Stimulated activated naive B cell treated with anti-CD40 and anti-IgM and Interleukin-4, amounts not matched to agents 10 μg/mL and 1 μg/mL and 100 μg/mL, for 72 hours (primary cell): ENCODE results near the gene MSH6.

ENCODE experiments used
- ATAC-seq, 2 donors: fragments of 150-1000 bp; cut with Tn5 transposase; replicated peaks; 2 replicates each; pipeline ENCODE4 v1.10.0; 2021; ENCODE audit warnings: moderate library complexity in 1 of 2
- DNase-seq: peaks from one replicate; pipeline ENCODE4 v3.0.0; 2021
- H3K27ac Mint-ChIP-seq: one replicate; pipeline ENCODE4 v1.8.0; 2022; ENCODE audit warnings: mild to moderate bottlenecking, mixed read lengths
- H3K27me3 Mint-ChIP-seq, 2 donors: one replicate each; pipeline ENCODE4 v1.8.0; 2022; ENCODE audit warnings: mixed read lengths in 2 of 2
- H3K36me3 Mint-ChIP-seq, 2 donors: one replicate each; pipeline ENCODE4 v1.8.0; 2022; ENCODE audit warnings: mixed read lengths in 2 of 2, mild to moderate bottlenecking in 1 of 2
- H3K4me1 Mint-ChIP-seq, 2 donors: one replicate each; pipeline ENCODE4 v1.8.0; 2022; ENCODE audit warnings: mixed read lengths in 2 of 2, mild to moderate bottlenecking in 1 of 2
- H3K4me3 Mint-ChIP-seq, 2 donors: one replicate each; pipeline ENCODE4 v1.8.0; 2022; ENCODE audit warnings: mild to moderate bottlenecking in 2 of 2, mixed read lengths in 2 of 2, moderate library complexity in 1 of 2
- H3K9me3 Mint-ChIP-seq, 2 donors: one replicate each; pipeline ENCODE4 v1.8.0; 2022; ENCODE audit warnings: mixed read lengths in 2 of 2, mild to moderate bottlenecking in 1 of 2

Gene MSH6, protein sequence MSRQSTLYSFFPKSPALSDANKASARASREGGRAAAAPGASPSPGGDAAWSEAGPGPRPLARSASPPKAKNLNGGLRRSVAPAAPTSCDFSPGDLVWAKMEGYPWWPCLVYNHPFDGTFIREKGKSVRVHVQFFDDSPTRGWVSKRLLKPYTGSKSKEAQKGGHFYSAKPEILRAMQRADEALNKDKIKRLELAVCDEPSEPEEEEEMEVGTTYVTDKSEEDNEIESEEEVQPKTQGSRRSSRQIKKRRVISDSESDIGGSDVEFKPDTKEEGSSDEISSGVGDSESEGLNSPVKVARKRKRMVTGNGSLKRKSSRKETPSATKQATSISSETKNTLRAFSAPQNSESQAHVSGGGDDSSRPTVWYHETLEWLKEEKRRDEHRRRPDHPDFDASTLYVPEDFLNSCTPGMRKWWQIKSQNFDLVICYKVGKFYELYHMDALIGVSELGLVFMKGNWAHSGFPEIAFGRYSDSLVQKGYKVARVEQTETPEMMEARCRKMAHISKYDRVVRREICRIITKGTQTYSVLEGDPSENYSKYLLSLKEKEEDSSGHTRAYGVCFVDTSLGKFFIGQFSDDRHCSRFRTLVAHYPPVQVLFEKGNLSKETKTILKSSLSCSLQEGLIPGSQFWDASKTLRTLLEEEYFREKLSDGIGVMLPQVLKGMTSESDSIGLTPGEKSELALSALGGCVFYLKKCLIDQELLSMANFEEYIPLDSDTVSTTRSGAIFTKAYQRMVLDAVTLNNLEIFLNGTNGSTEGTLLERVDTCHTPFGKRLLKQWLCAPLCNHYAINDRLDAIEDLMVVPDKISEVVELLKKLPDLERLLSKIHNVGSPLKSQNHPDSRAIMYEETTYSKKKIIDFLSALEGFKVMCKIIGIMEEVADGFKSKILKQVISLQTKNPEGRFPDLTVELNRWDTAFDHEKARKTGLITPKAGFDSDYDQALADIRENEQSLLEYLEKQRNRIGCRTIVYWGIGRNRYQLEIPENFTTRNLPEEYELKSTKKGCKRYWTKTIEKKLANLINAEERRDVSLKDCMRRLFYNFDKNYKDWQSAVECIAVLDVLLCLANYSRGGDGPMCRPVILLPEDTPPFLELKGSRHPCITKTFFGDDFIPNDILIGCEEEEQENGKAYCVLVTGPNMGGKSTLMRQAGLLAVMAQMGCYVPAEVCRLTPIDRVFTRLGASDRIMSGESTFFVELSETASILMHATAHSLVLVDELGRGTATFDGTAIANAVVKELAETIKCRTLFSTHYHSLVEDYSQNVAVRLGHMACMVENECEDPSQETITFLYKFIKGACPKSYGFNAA (N-terminal part only)

DNA sequence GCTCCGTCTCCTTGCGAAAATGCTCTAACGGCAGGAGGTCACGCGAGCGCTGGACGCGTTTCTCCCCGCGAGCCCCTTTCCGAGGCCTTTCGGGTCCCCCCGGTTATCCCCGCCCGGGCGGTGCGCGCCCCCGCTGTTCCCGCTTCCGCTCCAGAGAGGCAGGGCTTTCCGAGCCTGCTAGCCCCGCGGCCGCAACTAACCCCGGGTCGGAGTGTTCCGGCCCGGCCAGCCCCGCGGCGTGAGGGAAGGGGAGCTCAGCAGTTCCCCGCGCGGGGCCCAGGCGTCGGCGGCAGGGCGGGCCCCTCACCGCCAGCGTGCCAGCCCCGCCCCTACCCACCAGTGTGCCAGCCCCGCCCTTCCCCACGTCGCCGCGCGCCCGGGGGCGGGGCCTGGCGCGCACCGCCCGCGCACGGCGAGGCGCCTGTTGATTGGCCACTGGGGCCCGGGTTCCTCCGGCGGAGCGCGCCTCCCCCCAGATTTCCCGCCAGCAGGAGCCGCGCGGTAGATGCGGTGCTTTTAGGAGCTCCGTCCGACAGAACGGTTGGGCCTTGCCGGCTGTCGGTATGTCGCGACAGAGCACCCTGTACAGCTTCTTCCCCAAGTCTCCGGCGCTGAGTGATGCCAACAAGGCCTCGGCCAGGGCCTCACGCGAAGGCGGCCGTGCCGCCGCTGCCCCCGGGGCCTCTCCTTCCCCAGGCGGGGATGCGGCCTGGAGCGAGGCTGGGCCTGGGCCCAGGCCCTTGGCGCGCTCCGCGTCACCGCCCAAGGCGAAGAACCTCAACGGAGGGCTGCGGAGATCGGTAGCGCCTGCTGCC, at the start of gene MSH6:
TSS of gene MSH6 (plus strand) at position 475 of the 815 bp plus-strand sequence. CDS start at position 564, 89 bp downstream.
- Mint-ChIP-seq H3K27ac (peak within 1 kb of the TSS; percentile 87), H3K4me3 (peak within 1 kb of the TSS; percentile 91 to 99), H3K4me1 (peaks cover 13 to 24% of the 10 kb centered on the region in 2 donors), H3K36me3 (peaks cover 16 to 21% of the 10 kb centered on the region in 2 donors), H3K9me3 (peaks cover 3% of the 10 kb centered on the region in 2 donors), H3K27me3 (no peaks in the 10 kb centered on the region)
- ATAC-seq (peak; percentile 81 to 89), DNase-seq (peak; percentile 88)

DNA sequence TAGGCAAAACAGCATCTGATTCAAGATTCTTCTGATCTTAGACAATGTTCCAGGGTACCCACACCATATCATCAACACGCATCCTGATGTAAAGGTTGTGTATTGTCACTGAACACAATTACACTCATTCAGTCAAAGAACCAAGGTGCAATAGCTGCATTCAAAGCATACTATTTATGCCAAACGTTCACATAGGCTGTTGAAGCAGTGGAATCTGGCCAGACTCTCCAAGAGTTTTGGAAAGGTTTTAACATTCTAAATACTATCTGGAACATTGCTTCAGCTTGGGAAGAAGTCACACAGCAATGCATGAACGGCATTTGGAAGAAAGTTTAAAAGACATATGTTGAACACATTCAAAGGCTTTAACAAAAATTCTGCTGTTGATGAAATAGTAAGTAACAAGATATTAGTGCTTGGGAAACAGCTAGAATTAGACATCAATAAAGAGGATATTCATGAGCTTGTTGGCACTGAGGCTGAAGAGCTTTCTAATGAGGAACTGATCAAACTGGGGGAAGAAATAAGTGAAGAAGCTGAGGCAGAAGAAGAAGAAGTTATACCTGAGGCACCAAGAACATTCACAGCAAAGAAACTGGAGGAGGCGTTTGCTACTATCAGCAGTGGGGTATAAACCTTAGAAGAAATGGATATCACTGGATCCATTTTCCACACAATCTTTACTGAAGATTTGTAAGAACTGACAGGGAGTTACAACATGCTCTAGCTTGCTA, 47.6 kb upstream of the MSH6 start:
- Mint-ChIP-seq H3K27ac (no peak overlapping the region), H3K27me3 (no peaks in the 10 kb centered on the region), H3K4me1 (peaks cover 9 to 24% of the 10 kb centered on the region in 2 donors), H3K4me3 (no peak overlapping the region), H3K9me3 (no peaks in the 10 kb centered on the region), H3K36me3 (no peaks in the 10 kb centered on the region)
- ATAC-seq (peak; percentile 33 to 41), DNase-seq (no peak)

DNA sequence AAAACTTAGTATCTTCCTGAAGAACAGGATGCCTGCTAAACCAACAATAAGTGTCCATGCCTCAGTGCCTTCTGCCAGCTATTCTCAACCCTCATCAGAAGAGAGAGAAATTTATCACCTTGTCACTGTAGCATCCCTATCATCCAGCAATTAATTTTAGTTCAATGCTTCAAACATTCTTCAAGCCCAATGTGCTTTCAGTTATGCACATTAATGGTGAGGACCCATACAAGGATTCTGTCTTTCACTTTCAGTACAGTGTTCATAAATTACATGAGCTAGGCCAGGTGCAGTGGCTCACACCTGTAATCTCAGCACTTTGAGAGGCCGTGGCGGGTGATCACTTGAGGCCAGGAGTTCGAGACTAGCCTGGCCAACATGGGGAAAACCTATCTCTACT, 47.0 kb upstream of the MSH6 start:
- Mint-ChIP-seq H3K27me3 (no peaks in the 10 kb centered on the region), H3K4me1 (peaks cover 9 to 24% of the 10 kb centered on the region in 2 donors), H3K4me3 (no peak overlapping the region), H3K36me3 (no peaks in the 10 kb centered on the region), H3K27ac (peak overlapping the region; percentile 65), H3K9me3 (no peaks in the 10 kb centered on the region)
- ATAC-seq (peak; percentile 53 to 55), DNase-seq (no peak)

DNA sequence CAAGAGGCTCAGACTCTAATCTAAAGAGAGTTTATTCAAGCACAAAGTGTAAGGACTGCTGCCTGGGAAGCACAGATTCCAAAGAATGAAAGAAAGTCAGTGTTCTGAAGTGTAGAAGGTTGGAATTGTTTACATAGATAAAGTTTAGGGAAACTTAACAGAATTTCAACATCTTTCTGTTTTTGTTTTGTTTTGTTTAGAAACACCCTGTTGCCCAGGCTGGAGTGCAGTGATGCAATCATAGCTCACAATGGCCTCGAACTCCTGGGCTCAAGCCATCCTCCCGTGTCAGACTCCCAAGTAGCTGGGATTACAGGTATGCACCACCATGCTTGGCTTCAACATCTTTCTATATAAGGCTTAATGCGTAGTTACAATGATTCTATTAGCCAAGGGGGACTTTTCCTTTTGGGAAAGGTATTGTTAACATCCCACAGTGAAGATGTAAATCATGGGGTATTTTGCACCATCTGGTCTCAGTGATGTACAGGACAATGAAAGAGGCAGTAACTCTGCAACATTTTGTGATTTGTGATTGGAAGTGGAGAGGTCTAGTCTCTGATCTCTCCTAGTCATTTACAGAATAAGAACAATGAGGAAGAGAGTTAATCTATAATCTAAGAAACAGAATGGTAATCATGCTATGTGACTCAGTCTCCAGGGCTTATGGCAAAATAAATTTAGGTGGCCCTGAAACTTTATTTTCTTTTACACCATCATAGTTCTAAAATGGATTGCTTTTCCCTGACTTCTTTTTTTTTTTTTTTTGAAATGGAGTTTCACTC, 45.6 kb upstream of the MSH6 start:
- H3K9me3 Mint-ChIP-seq: no peaks in the 10 kb centered on the region
- DNase-seq (no peak), ATAC-seq (peak in 1 of 2 donors; percentile 54)
- H3K27me3 Mint-ChIP-seq: no peaks in the 10 kb centered on the region
- no peak overlapping the region for H3K4me3 Mint-ChIP-seq
- H3K27ac Mint-ChIP-seq: no peak overlapping the region
- H3K4me1 Mint-ChIP-seq: peaks cover 9 to 24% of the 10 kb centered on the region in 2 donors
- H3K36me3 Mint-ChIP-seq: no peaks in the 10 kb centered on the region

DNA sequence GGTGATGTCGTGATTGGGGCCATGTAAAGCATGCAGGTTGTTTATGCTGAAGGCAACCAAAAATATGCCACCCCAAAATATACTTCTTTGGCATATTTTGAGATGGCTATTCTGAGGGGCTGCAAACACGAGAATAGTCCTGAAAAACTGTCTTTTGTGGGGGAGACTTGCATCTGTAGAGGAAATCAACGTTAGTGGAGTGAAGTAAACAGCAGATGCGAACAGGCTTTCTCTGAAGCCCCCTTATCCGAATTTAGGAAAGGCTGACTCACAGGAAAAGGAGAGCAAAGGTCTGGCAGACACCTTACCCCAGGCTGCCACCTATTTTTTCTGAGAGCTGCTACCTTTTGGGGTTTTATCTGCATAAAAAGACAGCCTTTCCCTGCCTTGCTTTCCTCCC, 44.6 kb upstream of the MSH6 start:
- Mint-ChIP-seq H3K27me3 (no peaks in the 10 kb centered on the region), H3K9me3 (no peaks in the 10 kb centered on the region), H3K27ac (no peak overlapping the region), H3K36me3 (no peaks in the 10 kb centered on the region), H3K4me1 (peaks cover 9 to 24% of the 10 kb centered on the region in 2 donors), H3K4me3 (no peak overlapping the region)
- ATAC-seq (no peak), DNase-seq (no peak)

DNA sequence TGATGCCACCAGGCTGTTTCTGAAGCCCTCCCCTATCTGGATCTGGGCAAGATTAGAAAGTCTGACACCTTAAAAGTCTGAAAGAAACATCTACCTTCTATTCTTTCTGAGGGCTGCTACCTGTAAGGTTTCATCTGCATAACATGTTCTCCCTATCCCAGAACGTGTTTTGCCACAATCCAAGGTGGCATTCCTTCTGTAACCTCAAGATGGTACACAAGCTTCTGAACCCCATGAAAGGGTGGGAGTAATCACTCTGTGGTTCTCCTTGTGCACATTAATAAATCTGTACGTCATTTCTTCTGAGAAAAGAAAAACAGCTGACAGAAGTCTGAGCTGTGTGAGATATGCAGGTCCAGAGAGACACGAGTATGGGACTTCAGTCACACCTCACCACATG, 41.8 kb upstream of the MSH6 start:
- Mint-ChIP-seq H3K27ac (no peak overlapping the region), H3K36me3 (no peaks in the 10 kb centered on the region), H3K4me1 (peaks cover 6 to 14% of the 10 kb centered on the region in 2 donors), H3K9me3 (no peaks in the 10 kb centered on the region), H3K4me3 (no peak overlapping the region), H3K27me3 (peaks cover 0 to 4% of the 10 kb centered on the region in 2 donors)
- DNase-seq (no peak), ATAC-seq (no peak)

DNA sequence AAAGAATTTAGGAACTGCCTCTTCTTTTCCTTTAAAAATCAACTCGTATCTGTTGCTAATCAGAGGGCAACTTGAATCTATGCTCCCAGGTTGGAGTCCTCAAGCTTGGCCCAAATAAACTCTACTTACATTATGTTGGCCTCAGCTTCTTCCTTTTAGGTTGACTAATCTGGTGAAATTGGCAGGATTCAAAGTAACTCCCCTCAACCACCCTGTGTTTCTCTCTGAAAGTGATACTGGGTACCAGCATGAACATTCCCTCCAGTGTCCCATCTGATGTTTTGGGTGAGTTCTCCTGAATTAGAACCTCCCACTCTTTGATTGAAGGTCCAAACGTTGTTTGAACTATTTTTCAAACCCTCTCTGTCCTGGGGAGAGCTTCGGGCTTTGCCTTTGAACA, 41.3 kb upstream of the MSH6 start:
- no peak for DNase-seq
- Mint-ChIP-seq H3K4me3 (no peak overlapping the region), H3K36me3 (peaks cover 2 to 3% of the 10 kb centered on the region in 2 donors), H3K27me3 (peaks cover 0 to 4% of the 10 kb centered on the region in 2 donors), H3K27ac (no peak overlapping the region), H3K9me3 (peaks cover under 1 to 2% of the 10 kb centered on the region in 2 donors), H3K4me1 (peaks cover 6 to 12% of the 10 kb centered on the region in 2 donors)
- peak in 1 of 2 donors; percentile 31 for ATAC-seq

DNA sequence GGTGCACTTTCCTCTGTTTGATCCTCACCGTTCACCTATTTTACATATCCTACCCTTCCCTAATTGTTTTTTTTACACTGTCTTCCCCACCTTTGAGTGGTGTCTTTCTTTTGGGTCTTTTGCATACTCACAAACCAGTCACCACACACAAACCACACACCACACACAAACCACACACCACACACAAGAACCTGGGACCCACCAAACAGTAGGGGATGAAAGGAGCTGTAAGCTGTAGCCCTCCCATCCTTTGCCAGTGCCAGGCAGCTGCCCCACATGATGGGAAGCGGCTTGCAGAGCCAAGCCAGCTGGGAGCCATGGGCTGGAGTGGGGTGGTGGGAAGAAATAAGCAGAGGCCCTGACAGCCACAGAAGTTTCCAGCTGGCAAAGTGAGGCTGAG, 38.9 kb upstream of the MSH6 start:
- H3K4me3 Mint-ChIP-seq: no peak overlapping the region
- H3K9me3 Mint-ChIP-seq: peaks cover 6% of the 10 kb centered on the region in 2 donors
- H3K27ac Mint-ChIP-seq: no peak overlapping the region
- peaks cover 0 to 4% of the 10 kb centered on the region in 2 donors for H3K27me3 Mint-ChIP-seq
- H3K4me1 Mint-ChIP-seq: peaks cover 0 to 7% of the 10 kb centered on the region in 2 donors
- no peak for DNase-seq
- peaks cover 8 to 14% of the 10 kb centered on the region in 2 donors for H3K36me3 Mint-ChIP-seq
- ATAC-seq: no peak

DNA sequence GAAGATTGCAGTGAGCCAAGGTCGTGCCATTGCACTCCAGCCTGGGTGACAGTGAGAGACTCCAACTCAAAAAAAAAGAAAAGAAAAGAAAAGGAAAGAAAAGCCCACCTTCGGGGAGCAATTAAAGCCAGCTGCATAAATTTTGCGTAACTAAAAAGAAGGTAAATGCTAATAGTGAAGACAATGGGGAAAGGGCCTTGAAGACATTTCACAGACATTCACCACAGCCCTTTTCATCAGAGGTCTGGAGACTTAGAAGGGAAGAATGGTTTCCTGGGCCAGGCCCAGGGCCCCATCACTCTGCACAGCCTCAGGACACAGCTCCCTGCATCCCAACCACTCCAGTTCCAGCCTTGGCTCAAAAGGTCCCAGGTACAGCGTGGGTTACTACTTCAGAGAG, 35.1 kb upstream of the MSH6 start:
- peaks cover 6% of the 10 kb centered on the region in 2 donors for H3K9me3 Mint-ChIP-seq
- H3K4me1 Mint-ChIP-seq: peaks cover 5 to 14% of the 10 kb centered on the region in 2 donors
- H3K27ac Mint-ChIP-seq: no peak overlapping the region
- ATAC-seq (no peak), DNase-seq (no peak)
- H3K27me3 Mint-ChIP-seq: peaks cover 0 to 4% of the 10 kb centered on the region in 2 donors
- H3K36me3 Mint-ChIP-seq: peaks cover 8 to 14% of the 10 kb centered on the region in 2 donors
- H3K4me3 Mint-ChIP-seq: no peak overlapping the region

DNA sequence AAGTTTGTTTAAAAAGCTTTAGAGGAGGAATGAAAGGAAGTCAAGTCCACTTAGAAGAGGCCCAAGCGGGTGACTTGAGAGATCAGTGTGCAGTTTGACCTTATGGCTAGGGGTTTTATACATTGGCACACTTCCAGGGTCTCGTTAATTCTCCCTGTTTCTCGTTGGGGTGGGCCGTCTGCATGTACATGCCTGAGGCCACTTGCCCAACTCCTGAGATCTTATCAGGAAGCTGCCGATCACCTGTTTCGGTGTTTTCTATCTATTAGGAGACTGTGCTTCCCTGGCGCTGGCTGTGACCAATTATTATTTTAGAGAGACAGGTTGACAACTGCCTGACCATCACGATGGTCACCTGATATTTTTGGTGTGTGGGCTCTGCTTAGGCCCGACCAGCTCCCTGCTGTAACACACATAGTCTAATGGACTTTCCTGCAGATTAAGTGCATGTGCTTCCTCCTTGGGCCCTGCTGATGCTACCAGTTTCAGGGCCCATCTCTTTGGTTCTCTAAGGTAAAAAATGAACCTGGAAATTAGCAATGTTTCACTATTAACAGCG, 31.0 kb upstream of the MSH6 start:
- H3K27ac Mint-ChIP-seq: peak overlapping the region; percentile 78

DNA sequence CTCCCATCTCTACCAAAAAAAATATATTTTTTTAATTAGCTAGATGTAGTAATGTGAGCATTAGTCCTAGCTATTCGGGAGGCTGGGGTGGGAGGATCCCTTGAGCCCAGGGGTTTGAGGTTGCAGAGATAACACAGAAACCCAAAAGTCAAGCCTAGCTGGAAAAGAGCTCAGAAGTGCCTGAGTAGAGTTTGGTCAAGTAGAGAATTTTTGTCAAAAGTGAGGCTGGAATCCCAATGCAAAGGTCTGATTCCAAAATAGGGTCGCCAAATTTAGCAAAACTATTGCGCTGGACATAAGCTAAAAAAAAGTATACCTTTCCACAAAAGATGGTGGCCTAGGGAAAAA, 15.5 kb upstream of the MSH6 start:
- no peak for DNase-seq
- H3K27ac Mint-ChIP-seq: peak overlapping the region; percentile 76
- ATAC-seq: no peak
- no peaks in the 10 kb centered on the region for H3K36me3 Mint-ChIP-seq
- H3K9me3 Mint-ChIP-seq: peaks cover 5% of the 10 kb centered on the region in 2 donors
- H3K27me3 Mint-ChIP-seq: no peaks in the 10 kb centered on the region
- no peak overlapping the region for H3K4me3 Mint-ChIP-seq
- peaks cover 10 to 16% of the 10 kb centered on the region in 2 donors for H3K4me1 Mint-ChIP-seq

More for the DNA sequence above, 31.0 kb upstream of the MSH6 start:
- DNase-seq: no peak
- Mint-ChIP-seq H3K4me1 (peaks cover 14 to 23% of the 10 kb centered on the region in 2 donors), H3K4me3 (no peak overlapping the region), H3K27me3 (no peaks in the 10 kb centered on the region), H3K9me3 (peaks cover 2 to 4% of the 10 kb centered on the region in 2 donors), H3K36me3 (peaks cover 2 to 8% of the 10 kb centered on the region in 2 donors)
- peak in 1 of 2 donors; percentile 16 for ATAC-seq
